ENCODE results near the gene OR2G2. TPM values are rescaled to one million over a fixed set of nuclear protein-coding genes. Genes with fewer than 3 reads are reported as not detected.

The OR2G2 gene, protein sequence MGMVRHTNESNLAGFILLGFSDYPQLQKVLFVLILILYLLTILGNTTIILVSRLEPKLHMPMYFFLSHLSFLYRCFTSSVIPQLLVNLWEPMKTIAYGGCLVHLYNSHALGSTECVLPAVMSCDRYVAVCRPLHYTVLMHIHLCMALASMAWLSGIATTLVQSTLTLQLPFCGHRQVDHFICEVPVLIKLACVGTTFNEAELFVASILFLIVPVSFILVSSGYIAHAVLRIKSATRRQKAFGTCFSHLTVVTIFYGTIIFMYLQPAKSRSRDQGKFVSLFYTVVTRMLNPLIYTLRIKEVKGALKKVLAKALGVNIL
- not detected in 2 replicates for total RNA-seq (2021; fragmentation: NEBNext Ultra II Directional; extraction: Animal tissue kit (Norgen Biotek cat#: 25700))
- not detected in 2 replicates for polyA plus RNA-seq (2011; rRNA removed)
- not detected for polyA plus RNA-seq (2011; cell fraction: cytosol; rRNA removed)
- not detected for polyA plus RNA-seq (2011; cell fraction: nucleus; rRNA removed)
- polyA plus RNA-seq (2012, experiment 1 of 2), result not detected in 4 replicates
- polyA plus RNA-seq (2012, experiment 2 of 2), result not detected
- not detected for polyA plus RNA-seq (2013, experiment 1 of 2)
- not detected for polyA plus RNA-seq (2013, experiment 2 of 2)
- polyA minus RNA-seq (2011; rRNA and poly(A)+ RNA removed), result not detected in 2 replicates
- polyA minus RNA-seq (2011; cell fraction: cytosol; rRNA and poly(A)+ RNA removed), result not detected
- not detected for polyA minus RNA-seq (2011; cell fraction: nucleus; rRNA and poly(A)+ RNA removed)
- long read RNA-seq, experiment 1, result 0 reads
- long read RNA-seq, experiment 2, result 0 reads

DNA sequence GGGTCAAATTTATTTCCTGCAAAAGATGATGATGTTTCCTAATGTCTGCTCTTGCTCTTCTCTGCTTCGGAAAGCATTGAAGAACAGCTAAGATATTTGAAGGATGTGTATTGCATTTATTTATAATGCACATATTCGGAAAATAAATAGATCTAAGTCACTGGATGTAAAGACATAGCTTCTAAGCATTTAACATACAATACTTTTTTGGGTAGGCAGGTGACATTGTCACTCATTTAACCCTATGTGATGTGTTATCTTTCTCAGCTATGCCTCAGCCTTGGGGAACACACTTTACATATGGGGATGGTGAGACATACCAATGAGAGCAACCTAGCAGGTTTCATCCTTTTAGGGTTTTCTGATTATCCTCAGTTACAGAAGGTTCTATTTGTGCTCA, at the start of gene OR2G2:
OR2G2 (plus strand) TSS at position 301 of the 400 bp plus-strand sequence; CDS start at position 301, 0 bp downstream.
- Histone ChIP-seq H3K4me1 (replicated peaks in 1 of 4; ENCODE audit: control insufficient read depth in 3 of 4, insufficient read depth in 4 of 4, low read length in 3 of 4) (no peaks in the 10 kb centered on the region), H2AK5ac (ENCODE audit: low read depth, low read length) (no peak within 1 kb of the TSS), H3K9me3 (ENCODE audit: insufficient read depth in 2 of 2, low read depth in 1 of 2, low read length in 1 of 2) (peaks cover 15 to 22% of the 10 kb centered on the region in 2 experiments; a peak in 3 of 4 replicates), H2BK120ac (replicated peaks; ENCODE audit: low read depth, low read length) (no peak within 1 kb of the TSS), H3K9ac (replicated peaks in 1 of 4; ENCODE audit: extremely low read depth in 1 of 4, low read depth in 3 of 4, low read length in 3 of 4) (no peak within 1 kb of the TSS), H3K4me3 (ENCODE audit: extremely low read depth in 1 of 4, insufficient read depth in 2 of 4, low read depth in 3 of 4, low read length in 4 of 4) (no peak within 1 kb of the TSS), H3K14ac (ENCODE audit: insufficient read length) (no peak within 1 kb of the TSS), H3K4ac (replicated peaks; ENCODE audit: insufficient read length, low read depth, low read length) (no peak within 1 kb of the TSS), H2BK20ac (ENCODE audit: low read length) (no peak within 1 kb of the TSS), H3K56ac (replicated peaks; ENCODE audit: insufficient read length, low read depth, low read length) (no peak within 1 kb of the TSS), H3K79me2 (ENCODE audit: control insufficient read depth in 1 of 2, insufficient read depth in 2 of 2, low read length in 2 of 2) (no peaks in the 10 kb centered on the region), H3K27me3 (replicated peaks in 1 of 4; ENCODE audit: control insufficient read depth in 3 of 4, extremely low read depth in 1 of 4, insufficient read depth in 3 of 4, low read length in 3 of 4) (no peaks in the 10 kb centered on the region), H2AFZ (ENCODE audit: low read length) (no peak within 1 kb of the TSS), H3K79me1 (ENCODE audit: low read depth, low read length) (no peaks in the 10 kb centered on the region), H2BK12ac (ENCODE audit: low read depth, low read length) (no peak within 1 kb of the TSS), H3K27ac (ENCODE audit: low read depth, low read length) (no peak within 1 kb of the TSS), H3K4me2 (ENCODE audit: insufficient read depth in 1 of 2, low read depth in 2 of 2, low read length in 2 of 2) (no peak within 1 kb of the TSS), H4K91ac (replicated peaks; ENCODE audit: insufficient read length, low read length) (no peak within 1 kb of the TSS), H3K36me3 (ENCODE audit: control insufficient read depth in 2 of 4, insufficient read depth in 4 of 4, low read length in 3 of 4) (no peaks in the 10 kb centered on the region), H3K18ac (ENCODE audit: extremely low read depth, low read length) (no peak within 1 kb of the TSS), H4K5ac (ENCODE audit: insufficient read length, low read depth, low read length) (no peak within 1 kb of the TSS), H3K23me2 (ENCODE audit: low read depth, low read length) (no peaks in the 10 kb centered on the region), H2BK5ac (ENCODE audit: low read depth, low read length) (no peak within 1 kb of the TSS), H3K23ac (ENCODE audit: insufficient read length) (no peak within 1 kb of the TSS), H4K8ac (ENCODE audit: extremely low read depth, insufficient read depth, low read length) (no peak within 1 kb of the TSS), H2BK15ac (ENCODE audit: low read length) (no peak within 1 kb of the TSS), H4K20me1 (replicated peaks in 1 of 2; ENCODE audit: control insufficient read depth in 1 of 2, insufficient read depth in 2 of 2, low read length in 2 of 2) (no peaks in the 10 kb centered on the region)
- 85% methylated on average over 2 of the region's 2 CpGs; no CpG with 5 or more reads in 1 of the 2 experiments for WGBS, 2 experiments (ENCODE audit: extremely low coverage in 1 of 2, insufficient coverage in 1 of 2, insufficient read length in 1 of 2, insufficient replicate concordance in 2 of 2, low coverage in 1 of 2, low lambda C conversion rate in 2 of 2, missing lambda C conversion rate in 1 of 2)
- DNase-seq (ENCODE audit: low read depth in 1 of 2, low spot score in 2 of 2) (no peak), FAIRE-seq (no peak)
- ChIA-PET CTCF (ENCODE audit: partially characterized antibody) (interaction anchor here (1.0 kb wide), 1 partner anchor 140 kb away, joined by 3 read pairs; no protein-coding TSS in a partner anchor), POLR2A (ENCODE audit: partially characterized antibody) (no interaction called here)
- no peak for TF ChIP-seq HDAC6 (IDR thresholded peaks at IDR 0.05; ENCODE audit: low read depth, low read length)
